ENCODE results near the gene ZNF746.

The ZNF746 gene

GRCh38 chr7:149489391-149490024, 8.1 kb downstream of the ZNF746 start:
- DNase-seq: peak in 1 of 2 experiments; percentile 13

GRCh38 chr7:149479568-149479967, 18.0 kb downstream of the ZNF746 start:
- no peak for DNase-seq

- no peak for DNase-seq
Measured at GRCh38 chr7:149478754-149479153, 18.9 kb downstream of the ZNF746 start.

- DNase-seq: no peak
Measured at GRCh38 chr7:149477494-149478443, 19.8 kb downstream of the ZNF746 start.

- DNase-seq: no peak
Measured at GRCh38 chr7:149476791-149477190, 20.8 kb downstream of the ZNF746 start.

- DNase-seq: no peak
Measured at GRCh38 chr7:149475121-149476045, 22.2 kb downstream of the ZNF746 start.

GRCh38 chr7:149474309-149475120, 23.1 kb downstream of the ZNF746 start:
- DNase-seq: no peak

GRCh38 chr7:149473251-149473650, 24.4 kb downstream of the ZNF746 start:
- no peak for DNase-seq

- DNase-seq: no peak
Measured at GRCh38 chr7:149471289-149471953, 26.2 kb downstream of the ZNF746 start.

- DNase-seq: no peak
Measured at GRCh38 chr7:149469806-149470205, 27.8 kb downstream of the ZNF746 start.

GRCh38 chr7:149468208-149468607, 29.4 kb downstream of the ZNF746 start:
- no peak for DNase-seq

GRCh38 chr7:149467321-149467859, 30.2 kb downstream of the ZNF746 start:
- DNase-seq: no peak

GRCh38 chr7:149466364-149466763, 31.2 kb downstream of the ZNF746 start:
- no peak for DNase-seq

- no peak for DNase-seq
Measured at GRCh38 chr7:149463500-149464161, 34.0 kb downstream of the ZNF746 start.

- DNase-seq: no peak
Measured at GRCh38 chr7:149462101-149462520, 35.5 kb downstream of the ZNF746 start.

GRCh38 chr7:149460493-149461277, 36.9 kb downstream of the ZNF746 start, which contains the start of gene ZNF777:
Gene ZNF777 (minus strand): TSS chr7:149461062. CDS start chr7:149456022, 5,040 bp downstream.
- peak; percentile 29 to 70 for DNase-seq

GRCh38 chr7:149459540-149460452, 37.8 kb downstream of the ZNF746 start:
- DNase-seq: no peak

- DNase-seq: peak; percentile 41 to 77
Measured at GRCh38 chr7:149459201-149459539, 38.4 kb downstream of the ZNF746 start.

- DNase-seq: no peak
Measured at GRCh38 chr7:149458235-149458634, 39.4 kb downstream of the ZNF746 start.

Measured in NCI-H524 (cell line).